Uterus (tissue), 4 donors: ENCODE results near the gene STIMATE. TPM values are rescaled to one million over a fixed set of nuclear protein-coding genes. Genes with fewer than 3 reads are reported as not detected.

Experiments
- DNase-seq, 2 donors: peaks; one replicate each; pipeline ENCODE4 v3.0.0-alpha.2; 2019 to 2020
- H3K27ac ChIP-seq, 2 donors: fragments of 200-600 bp; sonication (generic); 1 replicate in 1 of 2; 2 replicates in 1 of 2; pipeline ENCODE4 v1.5.1; 2016 to 2018
- H3K27me3 ChIP-seq, 2 donors: fragments of 200-600 bp; sonication (generic); one replicate each; pipeline ENCODE4 v1.5.1; 2018 to 2019; ENCODE audit warnings: control low read depth in 1 of 2
- H3K36me3 ChIP-seq, 2 donors: fragments of 200-600 bp; sonication (generic); one replicate each; pipeline ENCODE4 v1.5.1; 2019; ENCODE audit warnings: control low read depth in 1 of 2
- H3K4me1 ChIP-seq, 2 donors: fragments of 200-600 bp; sonication (generic); one replicate each; pipeline ENCODE4 v1.5.1; 2018 to 2019; ENCODE audit warnings: control low read depth in 1 of 2
- H3K4me3 ChIP-seq, 2 donors: fragments of 200-600 bp; sonication (generic); 1 replicate in 1 of 2; 2 replicates in 1 of 2; pipeline ENCODE4 v1.5.1; 2018 to 2019; ENCODE audit warnings: mild to moderate bottlenecking in 1 of 2
- H3K9me3 ChIP-seq, 2 donors: fragments of 200-600 bp; sonication (generic); one replicate each; pipeline ENCODE4 v1.5.1; 2019; ENCODE audit warnings: control low read depth in 1 of 2
- POLR2A ChIP-seq, 2 donors: fragments of 450-650 bp; IDR thresholded peaks; one replicate each; pipeline ENCODE4 v1.6.1; 2016; ENCODE audit warnings: antibody characterized with exemption in 2 of 2, mild to moderate bottlenecking in 1 of 2, moderate library complexity in 1 of 2
- intact Hi-C: fragments of 100-400 bp; cut with DNase I; formaldehyde crosslinking; loops from one replicate; pipeline ENCODE4 v1.15.1; 2023; ENCODE audit warnings: low total_unique reads
- total RNA-seq, 4 donors: library from RNA; depleted of rRNA in 3 of 4; stranded (reverse); fragments of >200 nt in 3 of 4; gene quantifications; one replicate each; pipeline versions ENCODE4 v1.1.0 to v1.2.4, GENCODE V29; 2014 to 2023
- TF ChIP-seq, protein P1 (sequence below), 4 experiments: fragments of 200-600 bp in 2 of 4; fragments of 450-650 bp in 2 of 4; sonication (generic) in 2 of 4; IDR thresholded peaks; one replicate each; pipeline ENCODE4 v1.5.1; 2016 to 2019; ENCODE audit warnings: antibody characterized with exemption in 4 of 4, mild to moderate bottlenecking in 2 of 4, moderate library complexity in 1 of 4
- donor health status: DM: yes; HTN: yes; CAD: no.

The STIMATE gene
- total RNA-seq, 4 donors from 2014 or later, result 6.7 to 24.1 (median 21.5) TPM

DNA sequence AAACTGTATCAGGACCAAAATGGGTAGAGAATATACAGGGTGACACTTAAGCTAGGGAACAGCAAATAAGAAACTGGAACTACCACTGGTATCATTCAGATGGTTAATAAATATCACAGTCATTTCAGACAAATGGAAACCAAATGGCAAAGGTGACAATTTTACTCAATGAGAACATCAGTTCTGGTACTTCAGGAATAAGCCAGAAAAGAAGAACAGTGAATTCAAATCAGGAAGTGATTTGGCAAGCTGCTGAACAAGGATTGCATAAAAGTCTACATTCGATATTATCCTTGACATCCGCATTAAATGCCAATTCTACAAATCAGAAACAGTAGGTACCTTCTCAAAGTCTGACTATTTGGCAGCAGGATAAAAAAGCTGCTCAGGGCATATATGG, 23.5 kb upstream of the STIMATE start:
- intact Hi-C loops, result no loop called here
- TF ChIP-seq, protein P1, sequence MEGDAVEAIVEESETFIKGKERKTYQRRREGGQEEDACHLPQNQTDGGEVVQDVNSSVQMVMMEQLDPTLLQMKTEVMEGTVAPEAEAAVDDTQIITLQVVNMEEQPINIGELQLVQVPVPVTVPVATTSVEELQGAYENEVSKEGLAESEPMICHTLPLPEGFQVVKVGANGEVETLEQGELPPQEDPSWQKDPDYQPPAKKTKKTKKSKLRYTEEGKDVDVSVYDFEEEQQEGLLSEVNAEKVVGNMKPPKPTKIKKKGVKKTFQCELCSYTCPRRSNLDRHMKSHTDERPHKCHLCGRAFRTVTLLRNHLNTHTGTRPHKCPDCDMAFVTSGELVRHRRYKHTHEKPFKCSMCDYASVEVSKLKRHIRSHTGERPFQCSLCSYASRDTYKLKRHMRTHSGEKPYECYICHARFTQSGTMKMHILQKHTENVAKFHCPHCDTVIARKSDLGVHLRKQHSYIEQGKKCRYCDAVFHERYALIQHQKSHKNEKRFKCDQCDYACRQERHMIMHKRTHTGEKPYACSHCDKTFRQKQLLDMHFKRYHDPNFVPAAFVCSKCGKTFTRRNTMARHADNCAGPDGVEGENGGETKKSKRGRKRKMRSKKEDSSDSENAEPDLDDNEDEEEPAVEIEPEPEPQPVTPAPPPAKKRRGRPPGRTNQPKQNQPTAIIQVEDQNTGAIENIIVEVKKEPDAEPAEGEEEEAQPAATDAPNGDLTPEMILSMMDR (IDR thresholded peaks at IDR 0.05), result no peak
- TF ChIP-seq POLR2A (IDR thresholded peaks at IDR 0.05), result no peak
- no peaks in the 10 kb centered on the region for H3K36me3 ChIP-seq
- H3K4me3 ChIP-seq, result no peak overlapping the region
- H3K27me3 ChIP-seq, result no peaks in the 10 kb centered on the region
- no peak overlapping the region for H3K27ac ChIP-seq
- H3K4me1 ChIP-seq, result no peaks in the 10 kb centered on the region
- no peak for DNase-seq
- no peaks in the 10 kb centered on the region for H3K9me3 ChIP-seq

DNA sequence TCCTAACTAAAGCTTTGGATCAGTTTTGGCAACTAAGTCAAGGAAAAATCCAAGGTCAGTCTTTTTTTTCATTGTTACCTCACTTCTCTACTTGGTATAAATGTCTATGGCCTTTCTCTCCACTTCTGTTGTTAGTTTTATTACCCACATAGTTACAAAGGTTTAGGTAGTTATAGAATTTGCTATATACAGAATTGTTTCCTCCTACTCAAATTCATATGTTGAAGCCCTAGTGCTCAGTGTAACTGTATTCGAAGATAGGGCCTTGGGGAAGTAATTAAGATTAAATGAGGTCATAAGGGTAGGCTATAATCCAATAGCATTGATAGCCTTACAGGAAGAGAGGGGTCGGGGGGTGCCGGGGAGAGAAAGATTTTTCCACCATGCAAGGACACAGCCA, 19.7 kb upstream of the STIMATE start:
- no peak for DNase-seq
- Histone ChIP-seq H3K27me3 (no peaks in the 10 kb centered on the region), H3K36me3 (no peaks in the 10 kb centered on the region), H3K4me1 (no peaks in the 10 kb centered on the region), H3K9me3 (no peaks in the 10 kb centered on the region), H3K27ac (no peak overlapping the region), H3K4me3 (no peak overlapping the region)
- TF ChIP-seq, protein P1 (IDR thresholded peaks at IDR 0.05), result no peak
- TF ChIP-seq POLR2A (IDR thresholded peaks at IDR 0.05), result no peak
- intact Hi-C loops, result no loop called here

DNA sequence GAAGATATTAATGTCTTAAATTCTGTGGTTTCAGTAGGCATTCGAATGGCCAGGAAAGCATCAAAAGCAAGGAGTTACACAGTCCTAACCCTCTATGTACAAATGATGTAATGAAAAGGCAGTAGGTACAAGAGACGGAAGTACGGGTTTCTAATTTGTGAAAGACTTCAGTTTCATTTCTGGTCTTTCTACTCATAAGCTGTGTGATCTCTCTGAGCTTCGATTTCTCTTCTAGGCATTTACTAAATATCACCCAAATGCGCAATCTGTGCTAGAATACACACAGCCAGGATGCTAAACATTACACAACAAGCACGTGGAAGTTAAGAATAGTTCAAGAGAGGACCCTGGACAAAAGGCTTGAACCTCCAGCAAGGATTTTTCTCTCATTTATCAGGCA, 17.9 kb upstream of the STIMATE start:
- Histone ChIP-seq H3K4me3 (no peak overlapping the region), H3K4me1 (no peaks in the 10 kb centered on the region), H3K27ac (no peak overlapping the region), H3K9me3 (no peaks in the 10 kb centered on the region), H3K27me3 (no peaks in the 10 kb centered on the region), H3K36me3 (no peaks in the 10 kb centered on the region)
- TF ChIP-seq, protein P1 (IDR thresholded peaks at IDR 0.05), result no peak
- no peak for TF ChIP-seq POLR2A (IDR thresholded peaks at IDR 0.05)
- no peak for DNase-seq
- intact Hi-C loops, result no loop called here

DNA sequence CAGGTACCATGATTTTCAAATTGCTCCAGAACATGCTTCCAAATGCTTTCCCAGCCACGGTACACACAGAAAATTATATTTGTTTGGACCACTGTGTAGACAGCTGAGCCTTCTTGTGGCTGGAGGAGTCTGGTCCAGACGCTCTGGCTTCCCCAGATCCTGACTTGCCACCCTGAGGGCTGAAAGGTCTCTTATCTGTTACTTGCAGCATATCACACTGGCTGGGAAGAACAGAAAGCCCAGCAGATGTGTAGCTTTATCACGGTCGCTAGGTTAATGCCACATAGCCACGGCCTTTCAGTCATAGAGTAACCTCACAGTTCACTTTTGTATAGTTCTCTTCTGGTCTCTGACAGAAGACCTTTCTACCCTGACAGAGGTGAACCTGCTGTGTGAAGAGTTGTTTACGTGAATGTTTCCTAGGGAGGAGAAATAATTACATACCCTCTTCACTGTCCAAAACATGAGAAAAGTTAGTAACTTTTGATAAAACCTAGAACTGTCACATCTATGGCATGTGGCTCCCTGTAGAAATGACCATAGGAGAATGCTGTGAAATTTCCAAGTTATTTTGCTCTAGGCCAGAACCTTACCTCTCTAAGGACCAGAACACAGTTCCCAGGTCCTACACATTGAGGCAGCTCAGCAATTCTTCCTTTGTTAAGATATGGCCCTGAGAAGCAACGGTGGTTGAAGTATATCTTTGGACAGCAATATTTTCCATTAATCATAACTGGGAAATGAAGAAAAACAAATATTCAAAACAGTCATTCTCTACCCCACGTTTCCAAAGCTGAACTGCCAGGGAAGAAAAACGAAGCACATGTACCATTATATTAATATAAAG, 15.8 kb upstream of the STIMATE start:
- intact Hi-C loops, result no loop called here
- Histone ChIP-seq H3K27me3 (no peaks in the 10 kb centered on the region), H3K36me3 (no peaks in the 10 kb centered on the region), H3K4me1 (no peaks in the 10 kb centered on the region), H3K9me3 (no peaks in the 10 kb centered on the region), H3K27ac (no peak overlapping the region), H3K4me3 (no peak overlapping the region)
- TF ChIP-seq, protein P1 (IDR thresholded peaks at IDR 0.05), result no peak
- no peak for TF ChIP-seq POLR2A (IDR thresholded peaks at IDR 0.05)
- DNase-seq, result no peak

DNA sequence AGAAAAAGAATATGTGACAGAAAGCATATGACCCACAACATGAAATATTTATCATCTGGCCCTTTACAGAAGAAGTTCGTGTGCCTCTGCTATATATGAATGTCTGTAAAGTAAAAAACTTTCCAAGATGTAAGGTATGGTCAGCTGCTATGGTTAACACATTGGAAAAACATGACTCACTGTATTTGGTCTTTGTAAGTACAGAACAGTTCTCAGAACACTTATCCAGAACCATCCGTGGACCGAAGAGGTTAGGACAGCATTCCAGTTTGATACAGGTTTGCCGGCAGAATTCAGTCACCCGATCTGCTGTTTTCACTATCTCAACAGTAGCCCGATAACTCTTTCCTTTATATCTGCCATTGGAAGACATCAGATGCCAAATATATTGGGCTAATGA, 13.5 kb upstream of the STIMATE start:
- H3K9me3 ChIP-seq, result no peaks in the 10 kb centered on the region
- no peak for DNase-seq
- no peaks in the 10 kb centered on the region for H3K27me3 ChIP-seq
- TF ChIP-seq, protein P1 (IDR thresholded peaks at IDR 0.05), result no peak
- no peak for TF ChIP-seq POLR2A (IDR thresholded peaks at IDR 0.05)
- H3K4me3 ChIP-seq, result no peak overlapping the region
- intact Hi-C loops, result no loop called here
- H3K4me1 ChIP-seq, result no peaks in the 10 kb centered on the region
- H3K27ac ChIP-seq, result no peak overlapping the region
- no peaks in the 10 kb centered on the region for H3K36me3 ChIP-seq
